Epithelial cell of proximal tubule (primary cell): Measurements from ENCODE around the gene GNAI3. TPM values are rescaled to one million over a fixed set of nuclear protein-coding genes. Genes with fewer than 3 reads are reported as not detected.

Experiments
- DNase-seq: peaks from one replicate; pipeline ENCODE4 v3.0.0-alpha.2; 2011; ENCODE audit warnings: low read depth
- H3K4me3 ChIP-seq: 2 replicates; pipeline ENCODE4 v1.5.1; 2011; ENCODE audit warnings: low read depth, mild to moderate bottlenecking, low read length
- total RNA-seq: library from RNA; depleted of rRNA; stranded (reverse); fragments of >200 nt; gene quantifications from 2 replicates; pipeline ENCODE4 v1.2.3, GENCODE V29; 2015
- TF ChIP-seq, protein P1 (sequence below): conservative IDR thresholded peaks from 2 replicates; pipeline ENCODE4 v1.5.1; 2012; ENCODE audit warnings: low read depth, mild to moderate bottlenecking, low read length

The GNAI3 gene
- total RNA-seq, 1 donor from 2014 or later: 12.7 TPM

DNA sequence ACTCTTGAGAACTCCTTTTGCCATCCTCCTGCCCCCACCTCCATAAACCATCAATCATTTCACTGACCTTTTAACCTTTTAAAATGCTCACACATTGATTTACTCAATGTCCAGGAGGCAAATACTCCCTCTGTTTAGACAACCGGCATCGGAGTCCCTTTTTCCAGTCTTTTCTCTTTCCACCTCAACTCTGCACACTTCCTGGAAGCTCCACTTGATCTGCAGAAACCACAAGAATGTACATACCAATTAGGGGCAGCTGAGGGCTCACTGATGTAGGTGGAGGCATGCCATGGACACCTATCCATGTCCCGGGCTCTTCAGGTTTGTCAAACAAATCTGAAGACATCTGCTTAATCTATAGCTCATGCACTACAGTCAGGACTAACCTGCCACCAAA, 33.6 kb upstream of the GNAI3 start:
- H3K4me3 ChIP-seq: no peak overlapping the region
- DNase-seq: no peak
- TF ChIP-seq, protein P1, sequence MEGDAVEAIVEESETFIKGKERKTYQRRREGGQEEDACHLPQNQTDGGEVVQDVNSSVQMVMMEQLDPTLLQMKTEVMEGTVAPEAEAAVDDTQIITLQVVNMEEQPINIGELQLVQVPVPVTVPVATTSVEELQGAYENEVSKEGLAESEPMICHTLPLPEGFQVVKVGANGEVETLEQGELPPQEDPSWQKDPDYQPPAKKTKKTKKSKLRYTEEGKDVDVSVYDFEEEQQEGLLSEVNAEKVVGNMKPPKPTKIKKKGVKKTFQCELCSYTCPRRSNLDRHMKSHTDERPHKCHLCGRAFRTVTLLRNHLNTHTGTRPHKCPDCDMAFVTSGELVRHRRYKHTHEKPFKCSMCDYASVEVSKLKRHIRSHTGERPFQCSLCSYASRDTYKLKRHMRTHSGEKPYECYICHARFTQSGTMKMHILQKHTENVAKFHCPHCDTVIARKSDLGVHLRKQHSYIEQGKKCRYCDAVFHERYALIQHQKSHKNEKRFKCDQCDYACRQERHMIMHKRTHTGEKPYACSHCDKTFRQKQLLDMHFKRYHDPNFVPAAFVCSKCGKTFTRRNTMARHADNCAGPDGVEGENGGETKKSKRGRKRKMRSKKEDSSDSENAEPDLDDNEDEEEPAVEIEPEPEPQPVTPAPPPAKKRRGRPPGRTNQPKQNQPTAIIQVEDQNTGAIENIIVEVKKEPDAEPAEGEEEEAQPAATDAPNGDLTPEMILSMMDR: no peak

DNA sequence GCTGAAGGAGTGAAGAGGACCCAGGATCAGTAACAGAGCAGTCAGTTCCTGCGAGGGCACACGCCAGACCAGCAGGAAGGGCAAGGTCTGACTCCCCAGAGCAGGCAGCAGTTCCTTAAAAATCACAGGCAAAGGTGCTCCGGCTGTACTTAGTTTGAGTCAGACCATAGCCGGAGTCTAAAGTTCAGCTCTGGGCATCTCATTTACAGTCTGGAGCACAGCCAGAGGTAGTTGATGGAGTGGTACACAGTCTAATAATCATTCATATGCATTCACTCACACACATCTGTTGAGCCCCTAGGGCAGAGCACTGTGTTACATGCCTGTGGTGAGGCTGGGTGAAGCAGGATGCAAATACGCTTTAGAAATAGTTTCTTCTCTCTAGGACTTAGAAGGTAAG, 31.5 kb upstream of the GNAI3 start:
- TF ChIP-seq, protein P1: no peak
- no peak overlapping the region for H3K4me3 ChIP-seq
- DNase-seq: no peak

DNA sequence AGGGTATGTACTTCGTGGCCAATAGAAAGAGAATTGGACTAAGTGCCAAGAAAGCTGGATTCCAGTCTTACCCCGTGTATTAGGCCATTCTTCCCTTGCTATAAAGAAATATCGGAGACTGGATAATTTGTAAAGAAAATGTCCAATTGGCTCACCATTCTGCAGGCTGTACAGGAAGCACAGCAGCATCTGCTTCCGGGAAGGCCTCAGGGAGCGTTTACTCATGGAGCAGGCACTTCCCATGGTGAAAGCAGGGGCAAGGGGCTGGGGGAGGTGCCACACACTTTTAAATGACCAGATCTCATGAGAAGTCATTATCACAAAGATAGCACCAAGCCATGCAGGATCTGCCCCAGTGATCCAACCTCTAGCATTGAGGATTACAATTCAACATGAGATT, 31.1 kb upstream of the GNAI3 start:
- no peak for DNase-seq
- TF ChIP-seq, protein P1: no peak
- H3K4me3 ChIP-seq: no peak overlapping the region

DNA sequence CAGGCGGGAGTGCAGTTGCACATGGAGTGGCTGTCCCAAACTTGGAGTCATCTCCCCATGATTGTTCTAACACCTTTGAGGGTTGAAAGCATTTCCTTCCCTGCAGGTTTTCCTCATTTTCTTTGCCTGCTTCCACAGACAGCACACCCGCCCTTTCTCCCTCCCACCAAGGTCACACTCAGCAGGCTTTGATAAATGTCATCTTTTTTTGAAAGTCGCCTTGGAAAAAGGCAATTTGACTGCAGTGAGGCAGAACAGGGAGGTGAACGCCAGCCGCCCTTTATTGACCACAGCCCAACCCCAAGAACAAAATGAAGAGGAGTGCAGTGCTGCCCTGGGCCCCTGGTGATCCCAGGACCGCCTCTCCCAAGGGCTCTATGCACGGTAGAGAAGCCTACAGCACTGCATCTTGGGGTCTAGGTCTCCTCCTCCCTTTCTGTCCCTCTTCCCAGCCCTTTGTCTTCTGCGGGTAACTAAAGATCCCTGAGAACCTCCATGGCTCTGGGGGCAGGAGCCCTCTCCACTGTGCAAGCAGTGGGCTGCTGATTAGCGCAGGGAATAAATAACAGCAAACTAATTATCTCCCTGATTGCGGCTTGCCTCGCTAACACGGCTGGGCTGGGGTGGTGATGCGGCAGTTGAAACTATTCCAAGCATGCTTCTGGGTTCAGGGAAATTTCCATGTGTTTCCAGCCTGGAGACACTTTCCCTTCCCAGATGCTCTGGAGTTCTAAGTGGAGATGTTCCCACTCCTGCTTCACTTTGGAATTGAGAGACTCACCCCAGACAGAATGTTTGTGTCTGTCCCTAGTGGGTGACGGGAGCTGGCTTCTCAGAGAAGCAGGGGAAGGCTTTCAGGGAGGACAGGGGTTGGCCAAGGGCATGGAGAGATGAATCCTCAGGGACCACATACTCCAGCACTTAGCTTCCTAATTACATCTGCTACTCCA, 27.1 kb upstream of the GNAI3 start:
- no peak for DNase-seq
- TF ChIP-seq, protein P1: no peak
- H3K4me3 ChIP-seq: no peak overlapping the region

- no peak for DNase-seq
- no peak overlapping the region for H3K4me3 ChIP-seq
- TF ChIP-seq, protein P1: no peak
These were observed 26.4 kb upstream of the GNAI3 start for GRCh38 chr1:109522026-109522425.

GRCh38 chr1:109523706-109524105, 24.7 kb upstream of the GNAI3 start:
- TF ChIP-seq, protein P1: no peak
- no peak for DNase-seq
- H3K4me3 ChIP-seq: no peak overlapping the region
